Measurements from ENCODE around the gene CENPH. TPM values are rescaled to one million over a fixed set of nuclear protein-coding genes. Genes with fewer than 3 reads are reported as not detected.
A peak's percentile ranks its signal among the peaks of the same experiment; 100 is the strongest.

The CENPH gene
- total RNA-seq, 4 donors from 2014 or later: 1.3 to 6.3 (median 4.1) TPM

GRCh38 chr5:69184621-69185020 lies 4.8 kb upstream of the CENPH start:
- Histone ChIP-seq H3K27me3 (no peaks in the 10 kb centered on the region), H3K4me3 (no peak overlapping the region), H3K27ac (no peak overlapping the region), H3K9me3 (no peaks in the 10 kb centered on the region), H3K4me1 (peaks cover 0 to 10% (median 0%) of the 10 kb centered on the region in 4 donors), H3K36me3 (no peaks in the 10 kb centered on the region)
- TF ChIP-seq EP300 (IDR thresholded peaks at IDR 0.05) (no peak), POLR2A (IDR thresholded peaks at IDR 0.05) (no peak)
- TF ChIP-seq, protein P1, sequence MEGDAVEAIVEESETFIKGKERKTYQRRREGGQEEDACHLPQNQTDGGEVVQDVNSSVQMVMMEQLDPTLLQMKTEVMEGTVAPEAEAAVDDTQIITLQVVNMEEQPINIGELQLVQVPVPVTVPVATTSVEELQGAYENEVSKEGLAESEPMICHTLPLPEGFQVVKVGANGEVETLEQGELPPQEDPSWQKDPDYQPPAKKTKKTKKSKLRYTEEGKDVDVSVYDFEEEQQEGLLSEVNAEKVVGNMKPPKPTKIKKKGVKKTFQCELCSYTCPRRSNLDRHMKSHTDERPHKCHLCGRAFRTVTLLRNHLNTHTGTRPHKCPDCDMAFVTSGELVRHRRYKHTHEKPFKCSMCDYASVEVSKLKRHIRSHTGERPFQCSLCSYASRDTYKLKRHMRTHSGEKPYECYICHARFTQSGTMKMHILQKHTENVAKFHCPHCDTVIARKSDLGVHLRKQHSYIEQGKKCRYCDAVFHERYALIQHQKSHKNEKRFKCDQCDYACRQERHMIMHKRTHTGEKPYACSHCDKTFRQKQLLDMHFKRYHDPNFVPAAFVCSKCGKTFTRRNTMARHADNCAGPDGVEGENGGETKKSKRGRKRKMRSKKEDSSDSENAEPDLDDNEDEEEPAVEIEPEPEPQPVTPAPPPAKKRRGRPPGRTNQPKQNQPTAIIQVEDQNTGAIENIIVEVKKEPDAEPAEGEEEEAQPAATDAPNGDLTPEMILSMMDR (IDR thresholded peaks at IDR 0.05): no peak
- WGBS, 2 donors: 88 to 92% methylated on average over 1 of the region's 1 CpG
- no peak for DNase-seq (ENCODE audit: low spot score in 2 of 2)

GRCh38 chr5:69187342-69187741 lies 2.0 kb upstream of the CENPH start:
- H3K4me1 ChIP-seq: peaks cover 0 to 19% (median 4%) of the 10 kb centered on the region in 4 donors
- no peak overlapping the region for H3K27ac ChIP-seq
- no peaks in the 10 kb centered on the region for H3K27me3 ChIP-seq
- H3K9me3 ChIP-seq: no peaks in the 10 kb centered on the region
- H3K4me3 ChIP-seq: no peak overlapping the region
- 96 to 98% methylated on average over 2 of the region's 2 CpGs for WGBS, 2 donors
- no peaks in the 10 kb centered on the region for H3K36me3 ChIP-seq
- TF ChIP-seq, protein P1 (IDR thresholded peaks at IDR 0.05): no peak
- TF ChIP-seq POLR2A (IDR thresholded peaks at IDR 0.05): no peak
- no peak for TF ChIP-seq EP300 (IDR thresholded peaks at IDR 0.05)
- DNase-seq (ENCODE audit: low spot score in 2 of 2): no peak

DNA sequence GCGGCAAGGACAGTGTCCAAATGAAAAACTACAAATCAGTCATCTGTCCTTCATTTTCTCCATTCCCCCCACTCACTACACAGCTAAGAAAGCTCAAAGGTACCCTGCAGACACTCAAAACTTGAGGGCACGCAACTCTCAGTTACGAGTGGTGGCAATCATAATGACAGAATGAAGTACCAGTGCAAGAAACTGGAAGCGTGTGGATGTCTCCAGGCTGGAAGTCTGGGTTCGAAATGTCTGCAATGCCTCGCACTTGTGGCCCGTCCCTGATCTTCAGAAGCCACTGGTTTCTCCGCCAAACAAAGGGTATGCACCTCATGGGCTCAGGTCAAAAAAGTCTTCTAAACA lies 597 bp upstream of the CENPH start:
- H3K9me3 ChIP-seq: no peaks in the 10 kb centered on the region
- peak overlapping the region; percentile 56 to 83 (median 68) for H3K4me3 ChIP-seq
- no peak for DNase-seq (ENCODE audit: low spot score in 2 of 2)
- TF ChIP-seq POLR2A (IDR thresholded peaks at IDR 0.05) (no peak), EP300 (IDR thresholded peaks at IDR 0.05) (no peak)
- TF ChIP-seq, protein P1 (IDR thresholded peaks at IDR 0.05): no peak
- peak overlapping the region in 3 of 4 donors; percentile 76 to 84 (median 78) for H3K27ac ChIP-seq
- WGBS, 2 donors: 13 to 21% methylated on average over 8 of the region's 8 CpGs
- no peaks in the 10 kb centered on the region for H3K27me3 ChIP-seq
- H3K36me3 ChIP-seq: peaks cover 0 to 1% (median 0%) of the 10 kb centered on the region in 3 donors
- peaks cover 0 to 19% (median 4%) of the 10 kb centered on the region in 4 donors for H3K4me1 ChIP-seq

GRCh38 chr5:69202497-69202896 lies 13.1 kb downstream of the CENPH start:
- no peaks in the 10 kb centered on the region for H3K27me3 ChIP-seq
- H3K9me3 ChIP-seq: no peaks in the 10 kb centered on the region
- no peak for DNase-seq (ENCODE audit: low spot score in 2 of 2)
- H3K27ac ChIP-seq: no peak overlapping the region
- H3K36me3 ChIP-seq: peaks cover 0 to 18% (median 0%) of the 10 kb centered on the region in 3 donors
- TF ChIP-seq EP300 (IDR thresholded peaks at IDR 0.05): no peak
- TF ChIP-seq, protein P1 (IDR thresholded peaks at IDR 0.05): no peak
- TF ChIP-seq POLR2A (IDR thresholded peaks at IDR 0.05): no peak
- H3K4me3 ChIP-seq: no peak overlapping the region
- no peaks in the 10 kb centered on the region for H3K4me1 ChIP-seq
- 91 to 93% methylated on average over 1 of the region's 1 CpG for WGBS, 2 donors

DNA sequence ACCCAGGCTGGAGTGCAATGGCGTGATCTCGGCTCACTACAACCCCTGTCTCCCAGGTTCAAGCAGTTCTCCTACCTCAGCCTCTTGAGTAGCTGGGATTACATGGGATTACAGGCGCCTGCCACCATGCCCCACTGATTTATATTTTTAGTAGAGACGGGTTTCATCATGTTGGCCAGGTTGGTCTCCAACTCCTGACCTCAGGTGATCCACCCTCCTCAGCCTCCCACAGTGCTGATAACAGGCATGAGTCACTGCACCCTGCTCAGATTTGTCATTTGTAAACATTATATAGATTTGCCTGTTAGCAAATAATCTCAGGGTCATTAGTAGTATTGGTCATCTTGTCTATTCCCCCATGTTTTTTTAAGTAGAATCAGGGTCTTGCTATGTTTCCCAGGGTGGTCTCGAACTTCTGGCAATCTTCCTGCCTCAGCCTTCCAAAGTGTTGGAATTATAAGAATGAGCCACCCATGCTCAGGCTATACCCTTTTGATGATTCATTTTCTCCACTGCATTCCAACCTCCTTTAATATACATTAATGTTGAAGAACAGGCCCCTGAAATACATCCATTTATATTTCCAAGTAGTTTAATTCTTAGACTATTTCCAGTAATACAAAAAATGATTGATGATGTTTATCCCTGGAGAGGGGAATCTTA lies 17.3 kb downstream of the CENPH start:
- Histone ChIP-seq H3K36me3 (no peaks in the 10 kb centered on the region), H3K4me3 (no peak overlapping the region), H3K4me1 (no peaks in the 10 kb centered on the region), H3K9me3 (no peaks in the 10 kb centered on the region), H3K27ac (no peak overlapping the region), H3K27me3 (no peaks in the 10 kb centered on the region)
- TF ChIP-seq, protein P1 (IDR thresholded peaks at IDR 0.05): no peak
- TF ChIP-seq POLR2A (IDR thresholded peaks at IDR 0.05) (no peak), EP300 (IDR thresholded peaks at IDR 0.05) (no peak)
- 96 to 97% methylated on average over 5 of the region's 5 CpGs for WGBS, 2 donors
- DNase-seq (ENCODE audit: low spot score in 2 of 2): no peak

All from tibial nerve (tissue), 4 donors.